GM18517 (cell line): ENCODE measurements around the gene MYL5.
"Not testable (repeated sequence)": the region's sequence is repeated elsewhere in the genome, so short reads cannot be mapped to it uniquely, and the experiment has no call there.

Experiments
- ATAC-seq: cut with Tn5 transposase; IDR thresholded peaks from one replicate; pipeline ENCODE4 v1.9.1; 2021; ENCODE audit warnings: mild to moderate bottlenecking, moderate library complexity; ENCODE audit not compliant: unreplicated experiment

MYL5 gene

DNA sequence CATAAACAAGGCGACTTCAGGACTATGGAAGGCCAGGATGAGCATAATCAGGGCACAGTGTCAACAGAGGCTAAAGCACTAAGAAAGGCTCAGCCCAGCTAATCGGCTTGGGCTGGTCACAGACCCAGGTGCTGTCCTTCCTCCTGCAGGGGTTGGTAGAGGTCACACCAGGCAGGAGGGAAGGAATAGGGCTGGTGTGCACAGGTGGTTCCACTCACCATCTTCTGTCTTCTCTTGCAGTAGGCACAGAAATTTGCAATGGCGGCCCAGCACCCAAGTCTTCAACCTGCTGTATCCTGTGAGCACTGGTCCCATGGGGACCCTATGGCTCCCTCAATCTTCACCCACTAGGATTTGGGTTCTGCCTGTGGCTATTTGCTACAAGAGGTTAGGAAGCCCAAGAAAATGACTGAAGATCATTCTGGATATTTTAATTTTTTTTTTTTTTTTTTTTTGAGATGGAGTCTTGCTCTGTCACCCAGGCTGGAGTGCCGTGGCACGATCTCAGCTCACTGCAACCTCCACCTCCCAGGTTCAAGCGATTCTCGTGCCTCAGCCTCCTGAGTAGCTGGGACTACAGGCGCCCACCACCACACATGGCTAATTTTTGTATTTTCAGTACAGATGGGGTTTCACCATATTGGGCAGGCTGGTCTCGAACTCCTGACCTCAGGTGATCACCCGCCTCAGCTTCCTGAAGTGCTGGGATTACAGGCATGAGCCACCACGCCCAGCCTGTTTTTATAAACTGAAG, 4.4 kb upstream of the MYL5 start:
- ATAC-seq: not testable (repeated sequence)

- no peak for ATAC-seq
These were observed 2.6 kb upstream of the MYL5 start for GRCh38 chr4:671769-672168.

DNA sequence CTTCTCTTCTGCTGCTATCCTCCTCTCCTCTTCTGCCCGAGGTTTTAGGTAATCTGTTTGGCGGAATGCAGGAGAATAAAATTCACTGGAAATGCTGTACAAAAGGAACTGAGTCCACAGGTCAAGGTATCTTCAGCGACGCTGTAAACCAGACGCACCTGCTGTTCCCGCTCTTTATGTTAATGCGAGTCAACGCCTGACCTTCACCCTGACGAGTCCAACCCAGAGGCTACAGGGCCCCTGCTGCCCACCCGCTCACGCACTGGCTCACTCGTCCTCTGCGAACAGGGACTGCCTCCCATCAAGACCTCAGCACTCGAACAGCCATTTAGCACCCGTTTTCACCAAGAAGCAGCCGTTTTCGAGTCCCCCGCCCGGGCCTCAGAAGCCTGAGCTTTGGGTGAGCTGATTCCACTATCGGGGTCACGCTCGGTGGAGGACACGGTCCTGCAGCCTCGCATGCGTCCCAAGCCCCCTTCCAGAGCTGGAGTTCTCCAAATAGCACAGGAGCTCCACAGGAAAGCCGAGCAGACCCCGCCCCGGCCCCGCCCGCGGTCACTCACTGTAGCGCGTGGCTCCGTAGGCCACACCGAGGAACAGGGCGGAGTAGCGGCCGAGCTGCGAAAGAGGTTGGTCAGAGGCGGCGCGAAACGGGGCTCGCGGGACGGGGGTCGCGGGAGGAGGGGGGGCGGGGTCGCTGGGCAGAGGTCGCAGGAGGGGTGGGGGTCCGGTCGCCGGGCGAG, 822 bp upstream of the MYL5 start:
- ATAC-seq: no peak

DNA sequence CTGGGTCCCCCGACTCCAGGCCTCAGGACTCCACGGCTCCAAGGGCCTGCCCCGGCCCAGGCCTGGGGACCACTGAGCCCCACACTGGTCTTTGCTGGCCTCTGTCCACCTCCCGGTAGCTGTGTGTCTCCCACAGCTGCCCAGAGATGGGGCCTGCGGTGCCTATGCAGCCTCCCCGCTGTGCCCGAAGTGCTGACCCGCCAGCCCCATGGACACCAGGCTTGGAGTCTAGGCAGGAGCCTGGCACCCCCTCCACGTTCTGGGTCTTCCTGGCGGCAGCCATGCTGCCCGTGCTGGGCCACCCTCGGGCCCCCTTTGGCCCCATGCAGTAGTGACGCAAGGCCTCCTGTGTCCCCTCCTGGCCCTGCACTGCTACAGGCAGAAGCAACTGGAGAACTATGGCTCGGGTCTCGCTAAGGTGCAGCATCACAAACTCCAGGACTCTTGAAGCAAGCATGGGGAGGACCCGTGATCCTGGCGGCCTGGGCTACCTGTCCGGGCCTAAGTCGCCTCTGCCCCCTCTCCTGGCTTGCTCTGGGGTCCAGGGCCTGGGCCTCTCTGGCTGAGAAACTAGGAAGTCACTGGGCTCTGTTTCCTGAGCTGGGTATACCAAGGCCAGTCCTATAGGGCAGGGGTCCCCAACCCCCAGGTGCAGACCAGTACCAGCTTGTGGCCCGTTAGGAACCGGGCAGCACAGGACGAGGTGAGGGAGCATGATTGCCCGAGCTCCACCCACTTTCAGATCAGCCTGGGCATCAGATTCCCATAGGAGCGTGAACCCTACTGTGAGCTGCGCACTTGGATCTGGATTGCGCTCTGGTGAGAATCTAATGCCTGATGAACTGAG, 917 bp downstream of the MYL5 start:
- ATAC-seq: no peak

GRCh38 chr4:675980-676870, 1.9 kb downstream of the MYL5 start:
- no peak for ATAC-seq

GRCh38 chr4:676871-677235, 2.5 kb downstream of the MYL5 start:
- ATAC-seq: no peak

- no peak for ATAC-seq
These were observed 3.3 kb downstream of the MYL5 start for GRCh38 chr4:677431-678293.

DNA sequence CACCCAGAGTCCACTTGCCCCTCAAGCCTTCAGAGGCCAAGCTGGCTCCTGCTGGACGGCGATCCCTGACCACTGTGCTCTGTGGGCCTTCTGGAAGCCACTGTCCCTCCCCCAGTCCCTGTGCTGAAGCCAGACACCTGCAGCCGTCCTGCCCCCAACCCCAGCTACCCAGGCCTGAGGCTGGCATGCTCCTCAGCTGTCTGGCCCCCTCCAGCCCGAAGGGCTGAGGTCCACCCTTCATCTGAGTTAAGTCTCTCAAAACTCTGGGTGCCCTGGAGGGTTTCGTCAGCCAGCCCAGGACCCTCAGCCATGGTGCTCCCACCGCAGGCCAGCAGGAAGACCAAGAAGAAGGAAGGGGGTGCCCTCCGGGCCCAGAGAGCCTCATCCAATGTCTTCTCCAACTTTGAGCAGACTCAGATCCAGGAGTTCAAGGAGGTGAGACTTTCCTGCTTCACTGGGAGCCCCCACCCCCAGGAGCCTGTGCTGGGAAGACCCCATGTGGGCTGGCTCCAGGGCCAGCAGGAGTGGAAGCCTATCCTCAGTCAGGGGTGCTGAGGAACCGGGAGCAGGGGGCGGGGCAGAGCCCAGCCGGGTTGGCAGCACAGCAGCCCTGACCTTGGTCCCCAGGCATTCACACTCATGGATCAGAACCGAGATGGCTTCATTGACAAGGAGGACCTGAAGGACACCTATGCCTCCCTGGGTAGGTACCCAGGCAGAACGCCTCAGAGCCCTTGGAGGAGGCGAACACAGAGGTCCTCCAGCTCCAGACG, 4.2 kb downstream of the MYL5 start:
- ATAC-seq: no peak

DNA sequence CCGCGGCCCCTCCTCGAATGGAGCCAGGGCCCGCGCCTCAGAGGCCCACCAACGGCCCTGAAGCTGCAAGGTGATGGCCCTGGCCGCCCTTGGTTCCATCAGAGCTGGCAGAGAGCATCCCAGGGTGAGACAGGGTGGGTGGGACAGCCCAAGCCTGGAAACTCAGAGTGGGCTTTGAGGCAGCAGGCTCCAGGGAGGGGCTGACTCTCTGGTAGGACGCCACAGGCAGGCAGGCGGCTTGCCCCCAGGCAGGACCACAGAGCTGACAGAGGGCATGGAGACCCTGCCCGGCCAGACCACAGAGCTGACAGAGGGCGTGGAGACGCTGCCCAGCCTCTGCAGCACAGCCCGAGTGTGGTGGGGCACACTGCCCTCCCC, 4.8 kb downstream of the MYL5 start:
- no peak for ATAC-seq

- no peak for ATAC-seq
These were observed 5.3 kb downstream of the MYL5 start for GRCh38 chr4:679629-680028.

- no peak for ATAC-seq
These were observed 5.7 kb downstream of the MYL5 start for GRCh38 chr4:680091-680490.

GRCh38 chr4:680551-680927, 6.2 kb downstream of the MYL5 start:
- ATAC-seq: no peak

GRCh38 chr4:680928-681645, 6.7 kb downstream of the MYL5 start:
- no peak for ATAC-seq

- ATAC-seq: no peak
These were observed 7.6 kb downstream of the MYL5 start for GRCh38 chr4:681736-682451.

DNA sequence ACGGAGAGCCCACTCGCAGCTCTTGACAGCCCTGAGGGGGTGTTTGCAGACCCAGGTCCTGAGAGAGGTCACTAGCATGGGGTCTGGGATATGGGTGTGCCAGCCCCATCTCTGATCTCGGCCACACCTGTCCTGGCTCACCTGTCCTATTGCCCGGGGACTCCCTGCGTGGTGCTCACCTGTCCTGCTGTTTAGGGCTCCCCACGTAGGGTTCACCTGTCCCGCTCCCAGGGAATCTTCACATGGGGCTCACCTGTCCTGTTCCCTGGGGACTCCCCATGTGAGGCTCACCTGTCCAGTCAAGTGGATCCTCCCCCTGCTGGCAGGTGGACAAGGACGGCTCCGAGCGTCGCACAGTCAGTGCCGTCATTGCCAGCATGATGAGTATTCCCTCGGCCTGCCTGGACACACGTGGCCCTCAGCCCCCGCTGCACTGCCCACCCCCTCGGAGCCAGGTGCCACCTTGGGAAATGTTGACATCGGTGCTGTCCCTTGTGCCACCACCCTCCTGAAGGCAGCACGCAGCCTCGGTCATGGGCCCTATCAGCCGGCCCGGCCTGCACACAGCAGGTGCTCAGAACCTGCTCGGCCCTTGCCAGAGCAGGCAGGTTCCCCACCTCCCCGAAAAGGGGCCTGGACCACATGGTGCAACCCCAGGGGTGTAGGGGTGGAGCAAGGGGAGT, 8.3 kb downstream of the MYL5 start:
- no peak for ATAC-seq

DNA sequence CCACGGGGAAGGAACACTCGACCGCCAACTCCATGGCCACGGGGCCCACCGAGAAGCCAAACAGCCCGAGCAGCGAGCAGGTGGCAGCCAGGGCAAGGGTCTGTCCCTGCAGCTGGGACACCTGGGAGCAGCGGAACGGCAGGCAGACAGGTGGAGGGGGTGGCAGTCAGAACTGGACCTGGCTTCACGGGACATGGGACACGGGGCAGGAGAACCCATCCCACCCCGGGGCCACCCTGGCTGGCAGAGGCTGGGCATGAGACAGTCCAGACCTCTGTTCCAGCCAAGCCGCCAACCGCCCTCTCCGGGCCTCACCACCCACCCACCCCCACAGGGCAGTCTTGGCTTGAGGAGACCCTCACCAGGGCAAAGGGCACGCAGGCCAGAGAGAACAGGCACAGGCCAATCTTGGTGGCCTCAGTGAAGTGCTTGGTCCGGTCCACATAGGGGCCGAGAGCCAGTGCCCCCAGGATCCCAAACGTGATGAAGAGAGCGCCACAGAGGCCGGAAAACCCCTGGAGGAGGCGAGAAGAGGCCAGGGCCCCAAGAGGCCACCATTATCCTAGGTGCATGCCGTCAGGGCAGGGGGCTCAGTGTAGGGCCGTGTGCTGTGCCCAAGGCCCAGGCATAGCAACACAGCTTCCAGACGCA, 9.0 kb downstream of the MYL5 start:
- ATAC-seq: no peak
